ENCODE measurements around the gene CAMK2A.

CAMK2A gene

GRCh38 chr5:150293091-150293941 lies 3.7 kb upstream of the CAMK2A start:
- H3K9me2 ChIP-seq (replicated peaks; ENCODE audit: insufficient read depth, low read length) = no peaks in the 10 kb centered on the region
- TF ChIP-seq CTCF (IDR thresholded peaks at IDR 0.05; ENCODE audit: insufficient read depth, low read length, poor library complexity, severe bottlenecking) (no peak), EZH2phosphoT487 (conservative IDR thresholded peaks at IDR 0.05; ENCODE audit: low read length) (no peak)
- no peaks in the 10 kb centered on the region for H3K27me3 ChIP-seq (ENCODE audit: low read length)
- no peaks in the 10 kb centered on the region for H3K36me3 ChIP-seq (ENCODE audit: low read length)
- H3K27ac ChIP-seq (ENCODE audit: low read depth, low read length) = no peak overlapping the region
- H4K20me1 ChIP-seq (ENCODE audit: low read depth, low read length) = no peaks in the 10 kb centered on the region
- no peaks in the 10 kb centered on the region for H3K9me3 ChIP-seq (ENCODE audit: insufficient read depth, low read length)
- H3K9ac ChIP-seq (ENCODE audit: low read length) = no peak overlapping the region
- no peak overlapping the region for H2AFZ ChIP-seq (ENCODE audit: low read depth, low read length, severe bottlenecking)
- no peaks in the 10 kb centered on the region for H3F3A ChIP-seq (ENCODE audit: insufficient read depth)
- no peak overlapping the region for H3K4me3 ChIP-seq (ENCODE audit: insufficient read depth, low read length, poor library complexity, severe bottlenecking)
- no peaks in the 10 kb centered on the region for H3K79me2 ChIP-seq (ENCODE audit: insufficient read depth, low read length)
- no peak overlapping the region for H3K4me2 ChIP-seq (ENCODE audit: low read depth, low read length, poor library complexity, severe bottlenecking)

- H3K9me3 ChIP-seq (ENCODE audit: insufficient read depth, low read length) = no peaks in the 10 kb centered on the region
- H3K4me3 ChIP-seq (ENCODE audit: insufficient read depth, low read length, poor library complexity, severe bottlenecking) = no peak overlapping the region
- TF ChIP-seq EZH2phosphoT487 (conservative IDR thresholded peaks at IDR 0.05; ENCODE audit: low read length) = no peak
- H3K9me2 ChIP-seq (replicated peaks; ENCODE audit: insufficient read depth, low read length) = no peaks in the 10 kb centered on the region
- no peaks in the 10 kb centered on the region for H3F3A ChIP-seq (ENCODE audit: insufficient read depth)
- H3K79me2 ChIP-seq (ENCODE audit: insufficient read depth, low read length) = no peaks in the 10 kb centered on the region
- no peaks in the 10 kb centered on the region for H3K36me3 ChIP-seq (ENCODE audit: low read length)
- no peak overlapping the region for H2AFZ ChIP-seq (ENCODE audit: low read depth, low read length, severe bottlenecking)
- no peak overlapping the region for H3K9ac ChIP-seq (ENCODE audit: low read length)
- no peak overlapping the region for H3K4me2 ChIP-seq (ENCODE audit: low read depth, low read length, poor library complexity, severe bottlenecking)
- H3K27ac ChIP-seq (ENCODE audit: low read depth, low read length) = no peak overlapping the region
- H3K27me3 ChIP-seq (ENCODE audit: low read length) = no peaks in the 10 kb centered on the region
- no peaks in the 10 kb centered on the region for H4K20me1 ChIP-seq (ENCODE audit: low read depth, low read length)
Measured at GRCh38 chr5:150291388-150292385, 2.1 kb upstream of the CAMK2A start.

- H3K36me3 ChIP-seq (ENCODE audit: low read length) = no peaks in the 10 kb centered on the region
- H3K27ac ChIP-seq (ENCODE audit: low read depth, low read length) = no peak overlapping the region
- H4K20me1 ChIP-seq (ENCODE audit: low read depth, low read length) = no peaks in the 10 kb centered on the region
- H3K79me2 ChIP-seq (ENCODE audit: insufficient read depth, low read length) = no peaks in the 10 kb centered on the region
- no peaks in the 10 kb centered on the region for H3K9me3 ChIP-seq (ENCODE audit: insufficient read depth, low read length)
- TF ChIP-seq CTCF (IDR thresholded peaks at IDR 0.05; ENCODE audit: insufficient read depth, low read length, poor library complexity, severe bottlenecking) = no peak
- no peak for TF ChIP-seq EZH2phosphoT487 (conservative IDR thresholded peaks at IDR 0.05; ENCODE audit: low read length)
- no peaks in the 10 kb centered on the region for H3K27me3 ChIP-seq (ENCODE audit: low read length)
- no peaks in the 10 kb centered on the region for H3K9me2 ChIP-seq (replicated peaks; ENCODE audit: insufficient read depth, low read length)
- H3K9ac ChIP-seq (ENCODE audit: low read length) = no peak overlapping the region
- H2AFZ ChIP-seq (ENCODE audit: low read depth, low read length, severe bottlenecking) = no peak overlapping the region
- H3K4me2 ChIP-seq (ENCODE audit: low read depth, low read length, poor library complexity, severe bottlenecking) = no peak overlapping the region
- no peak overlapping the region for H3K4me3 ChIP-seq (ENCODE audit: insufficient read depth, low read length, poor library complexity, severe bottlenecking)
- no peaks in the 10 kb centered on the region for H3F3A ChIP-seq (ENCODE audit: insufficient read depth)
Measured at GRCh38 chr5:150288791-150289190, 782 bp downstream of the CAMK2A start.
